DLD1 (cell line): ENCODE data around the gene ADGRG1.

Experiments
- in situ Hi-C: cut with HindIII; loops from 2 replicates; pipeline ENCODE4 v1.10.0; 2017; ENCODE audit warnings: low sequenced_read_pairs

The ADGRG1 gene

DNA sequence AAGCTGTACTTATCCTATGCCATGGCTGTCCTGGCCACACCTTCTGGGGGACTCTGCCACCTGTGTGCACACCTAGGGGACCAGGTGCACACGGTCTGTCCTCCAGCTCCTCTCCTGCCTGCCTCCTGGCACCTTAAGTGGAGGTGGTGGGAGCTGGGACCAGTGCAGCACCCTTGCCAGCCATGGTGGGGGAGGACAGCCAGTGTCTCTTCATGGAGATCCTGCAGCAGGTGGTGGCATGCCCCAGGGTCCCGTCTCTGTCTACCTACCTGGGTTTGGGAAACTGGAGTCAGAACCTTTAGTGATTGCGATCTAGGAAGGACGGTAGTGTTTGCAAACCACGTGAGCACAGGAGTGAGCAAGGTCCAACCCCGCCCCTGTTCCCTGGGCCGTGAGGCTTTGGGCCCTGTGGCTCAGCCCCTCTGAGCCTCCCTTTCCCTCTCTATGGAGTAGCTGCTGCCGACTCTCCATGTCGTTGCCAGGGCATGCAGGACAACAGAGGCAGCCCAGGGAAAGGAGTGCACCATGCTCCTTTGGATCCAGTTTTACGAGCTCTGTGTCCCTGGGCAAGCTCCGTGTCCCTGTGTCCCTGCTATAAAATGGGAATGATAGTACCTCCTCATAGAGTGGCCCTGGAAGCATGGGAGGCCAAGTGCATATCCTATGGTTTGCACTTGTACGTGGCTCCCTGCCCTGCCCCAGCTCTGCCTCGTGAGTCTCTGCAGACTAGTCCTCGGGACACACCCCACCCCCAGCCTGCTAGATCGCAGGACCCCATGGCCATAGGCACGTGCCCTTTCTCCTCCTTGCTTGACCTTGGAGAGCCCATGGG is 7.1 kb downstream of the ADGRG1 start:
- in situ Hi-C loops, result no loop called here

DNA sequence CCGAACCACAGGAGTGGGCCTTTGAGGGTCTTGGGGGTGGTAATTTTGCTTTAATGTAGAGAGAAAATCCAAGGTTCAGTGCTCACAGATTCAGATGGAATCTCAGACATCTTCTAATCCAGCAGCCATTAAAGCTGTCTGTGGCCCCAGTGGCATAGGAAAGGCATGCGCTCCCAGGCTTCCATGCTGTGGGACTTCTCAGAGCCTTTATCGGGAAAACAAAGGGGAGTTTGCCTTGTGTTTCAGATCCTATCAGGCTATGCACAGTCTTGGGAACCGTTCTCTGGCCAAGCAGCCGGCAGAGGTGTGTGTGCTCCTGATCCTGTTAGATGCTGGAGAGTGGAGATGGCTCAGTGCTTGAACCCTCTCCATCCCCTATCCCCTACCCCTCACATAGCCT is 7.8 kb downstream of the ADGRG1 start:
- in situ Hi-C loops, result no loop called here

DNA sequence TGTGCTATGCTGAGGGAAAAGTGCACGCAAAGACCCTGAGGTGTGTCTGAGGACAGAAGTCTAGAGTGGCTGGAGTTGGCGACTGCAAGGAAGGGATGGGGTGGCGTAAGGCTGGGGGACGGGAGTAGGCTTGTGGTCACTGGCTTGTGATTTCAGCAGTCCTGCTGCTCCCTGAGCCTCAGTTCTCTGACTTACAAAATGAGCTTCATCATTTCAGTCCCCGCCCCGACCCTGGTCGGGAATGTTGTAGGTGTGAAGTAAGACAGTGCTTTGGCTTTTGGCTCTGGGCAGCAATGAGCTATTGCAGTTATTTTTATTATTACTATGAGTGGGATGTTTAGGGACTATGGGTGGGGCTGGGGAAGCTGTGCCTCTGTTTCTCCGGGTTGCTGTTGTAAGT is 8.6 kb downstream of the ADGRG1 start:
- in situ Hi-C loops, result no loop called here

DNA sequence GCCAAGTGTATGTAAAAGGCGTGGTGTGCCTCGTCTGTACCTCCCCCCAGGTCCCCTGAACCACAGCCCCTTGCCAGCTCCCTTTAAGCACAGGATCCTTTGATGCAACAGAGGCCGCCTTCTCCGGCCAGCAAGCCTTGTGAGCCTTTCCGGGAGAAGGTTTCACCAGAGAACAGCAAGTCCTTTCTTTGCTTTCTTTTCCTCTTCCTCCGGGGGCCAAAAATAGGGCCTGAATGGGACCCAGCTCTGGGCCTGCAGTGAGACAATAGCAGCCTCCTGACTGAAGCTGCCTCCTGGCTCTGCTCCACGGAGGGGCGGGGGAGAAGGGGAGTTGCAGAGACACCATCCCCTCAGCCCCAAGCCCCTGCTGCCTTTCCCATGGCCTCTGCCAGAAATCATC is 9.0 kb downstream of the ADGRG1 start:
- in situ Hi-C loops, result no loop called here

DNA sequence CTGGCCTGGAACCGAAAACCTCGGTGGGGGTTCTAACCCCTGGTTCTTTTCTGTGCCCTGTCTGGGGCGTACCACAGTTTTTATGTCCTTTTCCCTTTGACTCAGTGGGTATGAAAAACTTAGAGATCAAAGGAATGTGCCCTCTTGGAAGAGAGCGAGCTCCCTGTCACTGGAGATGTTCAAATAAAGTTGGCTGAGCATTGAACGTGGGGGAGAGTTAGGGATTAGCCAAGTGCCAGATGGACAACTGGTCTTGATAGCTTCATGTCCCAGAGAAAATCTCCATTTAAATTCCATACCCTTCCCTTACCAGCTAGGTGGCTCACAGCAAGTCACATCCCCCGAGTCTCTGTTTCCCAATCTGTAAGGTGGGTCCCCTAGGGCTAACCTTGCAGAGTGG is 9.5 kb downstream of the ADGRG1 start:
- in situ Hi-C loops, result no loop called here

DNA sequence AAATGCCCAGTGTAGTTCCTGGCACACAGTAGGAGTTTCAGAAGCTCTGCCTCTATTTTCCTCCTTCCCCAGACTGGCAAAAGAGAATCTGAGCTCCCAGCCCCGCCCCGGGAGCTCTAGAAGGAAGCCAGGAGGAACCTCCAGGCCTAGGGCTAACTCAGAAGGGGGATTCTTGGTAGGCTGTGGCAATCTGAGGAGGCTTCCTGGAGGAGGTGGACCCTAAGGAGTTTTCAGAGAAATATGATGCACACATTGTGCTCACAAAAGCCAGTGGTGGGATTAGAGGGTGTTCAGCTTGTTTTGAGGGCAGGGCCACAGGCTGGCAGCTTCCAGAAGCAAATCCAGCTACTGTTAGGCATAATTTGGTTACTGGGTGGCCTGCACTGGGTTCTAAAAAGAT is 10.0 kb downstream of the ADGRG1 start:
- in situ Hi-C loops, result no loop called here

DNA sequence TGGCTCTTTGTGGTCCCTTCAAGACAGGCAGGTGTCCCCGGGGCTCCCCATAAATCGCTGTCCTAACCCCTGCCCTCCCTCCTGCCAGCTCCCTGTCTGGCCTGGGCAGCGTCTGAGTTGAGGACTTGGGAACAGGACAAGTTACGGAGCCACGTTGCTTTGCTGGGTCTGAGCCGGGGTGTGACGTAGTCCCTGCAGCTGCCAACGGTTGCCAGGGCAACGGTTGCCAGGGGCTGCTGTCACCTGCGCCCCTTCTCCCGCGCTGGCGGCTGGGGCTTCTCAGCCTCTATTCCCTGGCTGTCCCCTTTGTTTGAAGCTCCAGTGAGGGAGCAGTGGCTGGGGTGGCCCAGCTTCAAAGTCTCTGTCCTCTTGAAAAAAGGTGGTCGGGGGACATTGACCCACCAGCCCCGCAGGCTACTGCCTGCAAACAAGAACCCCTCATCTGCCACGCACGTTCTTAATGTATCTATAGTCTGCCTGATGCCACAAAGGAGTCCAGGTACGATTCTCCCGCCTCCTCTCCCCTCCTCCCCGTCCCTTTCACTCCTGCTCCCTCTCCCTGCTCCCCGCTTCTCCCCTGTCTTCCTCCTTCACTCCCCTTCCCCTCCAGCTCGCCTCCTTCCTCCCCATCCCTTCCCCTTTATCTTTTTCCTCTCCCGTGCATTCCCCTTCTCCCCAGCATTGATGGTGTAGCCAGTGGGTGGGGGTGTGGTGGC is 10.9 kb downstream of the ADGRG1 start:
- in situ Hi-C loops, result no loop called here

DNA sequence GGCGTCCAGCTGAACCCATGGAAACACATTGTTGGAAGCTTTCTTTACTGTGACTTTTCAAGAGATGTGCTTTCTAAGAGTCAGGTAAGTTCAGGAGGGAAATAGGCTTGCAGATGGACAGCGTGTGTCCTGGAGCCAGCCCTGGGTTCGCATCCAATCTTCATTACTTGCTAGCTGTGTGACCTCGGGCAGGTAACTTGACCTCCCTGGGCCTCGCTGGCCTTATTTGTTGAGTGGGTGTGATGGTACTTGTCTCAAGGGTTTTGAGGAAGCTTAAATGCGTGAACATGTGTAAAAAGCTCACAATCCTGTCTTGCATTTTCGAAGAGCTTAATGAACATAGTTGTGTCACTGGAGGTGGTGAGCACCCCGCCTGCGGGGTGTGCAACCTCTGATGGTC is 11.8 kb downstream of the ADGRG1 start:
- in situ Hi-C loops, result no loop called here

DNA sequence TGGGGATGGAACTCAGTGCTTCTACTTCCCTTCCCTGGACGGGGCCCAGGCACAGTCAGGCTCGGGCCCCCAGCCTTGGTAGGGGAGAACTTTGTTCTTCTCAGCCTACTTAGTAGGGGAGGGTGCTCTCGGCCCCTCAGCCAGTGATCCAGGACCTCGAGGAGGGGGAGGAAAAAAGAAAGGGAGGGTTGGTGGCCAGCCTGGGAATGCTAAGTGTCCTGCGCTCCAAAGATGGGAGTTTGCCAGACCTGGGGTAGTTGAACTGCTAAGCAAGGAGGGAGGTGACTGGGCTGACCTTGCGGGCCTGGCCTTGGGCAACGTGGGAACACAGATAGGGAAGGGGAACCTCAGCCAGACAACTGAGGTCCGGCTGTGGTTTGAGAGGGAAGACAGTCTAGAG is 12.2 kb downstream of the ADGRG1 start:
- in situ Hi-C loops, result no loop called here

DNA sequence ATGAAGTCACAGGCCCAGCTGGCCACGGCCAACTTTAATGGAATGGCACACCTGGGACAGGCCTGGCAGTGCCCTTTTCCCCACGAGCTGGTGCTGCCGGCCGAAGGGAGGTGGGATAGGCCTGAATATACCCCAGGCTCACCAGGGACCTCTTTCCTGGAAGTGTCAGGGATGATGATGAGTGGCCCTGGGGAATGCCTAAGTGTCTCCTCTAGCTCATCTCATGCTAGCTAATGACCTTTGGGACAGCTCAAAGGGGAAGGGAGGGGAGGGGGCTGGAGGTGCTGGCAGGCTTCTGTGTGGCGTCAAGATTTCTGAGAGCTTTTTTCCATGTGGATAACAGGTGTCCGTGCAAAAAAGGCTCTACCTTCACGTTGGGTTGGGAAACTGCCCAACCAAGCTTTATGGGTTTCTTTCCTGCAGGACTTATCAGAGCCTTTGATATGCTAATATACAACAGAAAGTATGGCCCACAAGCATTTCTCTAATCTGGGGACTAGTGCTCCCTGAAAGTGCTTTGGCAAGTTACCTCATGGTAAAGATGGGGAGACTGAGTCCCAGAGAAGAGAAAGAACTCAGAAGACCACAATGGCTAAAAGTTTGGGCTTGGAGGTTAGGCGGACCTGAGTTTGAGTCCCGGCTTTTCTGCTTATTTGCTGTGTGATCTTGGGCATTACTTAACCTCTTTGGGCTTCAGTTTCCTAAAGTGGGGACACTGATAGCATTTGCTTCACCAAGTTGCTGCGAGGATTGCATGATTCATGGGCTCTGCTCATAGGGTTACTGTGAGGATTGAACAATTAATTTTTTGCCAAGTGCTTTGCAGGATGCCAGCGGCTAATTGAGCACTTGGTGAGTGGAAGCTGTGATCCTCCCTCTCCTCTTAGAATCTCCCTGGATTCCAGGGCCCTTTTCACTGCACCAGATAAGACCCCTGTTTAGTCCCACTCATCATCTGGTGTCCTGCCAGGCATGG is 14.0 kb downstream of the ADGRG1 start:
- in situ Hi-C loops, result no loop called here

DNA sequence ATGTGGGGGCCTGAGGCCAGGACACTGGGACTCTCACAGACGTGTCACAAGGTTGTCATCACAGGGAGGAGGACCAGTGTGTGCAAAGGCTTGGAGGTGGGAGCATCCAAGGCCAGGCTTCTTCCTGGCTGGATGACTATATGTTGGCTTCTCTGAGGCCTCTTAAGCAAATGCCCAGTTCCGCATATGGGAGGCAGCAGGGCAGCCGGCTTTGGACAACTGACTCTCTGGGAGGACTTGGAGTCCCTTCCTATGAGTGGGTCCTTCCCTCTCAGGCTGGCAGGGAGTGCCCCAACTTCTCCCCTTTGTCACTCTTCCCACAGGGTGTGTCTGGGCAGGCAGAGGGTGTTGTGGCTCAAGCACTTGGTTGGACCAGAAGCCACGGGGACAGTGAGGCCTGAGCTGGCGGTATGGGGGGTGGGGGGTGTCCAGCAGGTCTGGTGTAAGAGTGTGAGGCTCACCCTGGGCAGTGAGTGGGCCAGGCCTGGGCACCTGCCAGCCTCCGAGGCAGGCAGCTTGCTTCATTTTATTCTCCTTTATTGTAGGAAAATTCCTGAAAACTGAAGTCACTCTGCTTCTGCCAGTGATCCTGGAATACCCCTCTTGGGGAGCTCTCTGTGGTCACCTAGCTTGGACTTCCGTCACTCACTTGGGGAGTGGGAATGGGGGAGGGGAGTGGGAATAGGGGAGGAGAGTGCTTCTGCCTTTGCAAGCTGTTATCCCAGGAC is 14.9 kb downstream of the ADGRG1 start:
- in situ Hi-C loops, result no loop called here

DNA sequence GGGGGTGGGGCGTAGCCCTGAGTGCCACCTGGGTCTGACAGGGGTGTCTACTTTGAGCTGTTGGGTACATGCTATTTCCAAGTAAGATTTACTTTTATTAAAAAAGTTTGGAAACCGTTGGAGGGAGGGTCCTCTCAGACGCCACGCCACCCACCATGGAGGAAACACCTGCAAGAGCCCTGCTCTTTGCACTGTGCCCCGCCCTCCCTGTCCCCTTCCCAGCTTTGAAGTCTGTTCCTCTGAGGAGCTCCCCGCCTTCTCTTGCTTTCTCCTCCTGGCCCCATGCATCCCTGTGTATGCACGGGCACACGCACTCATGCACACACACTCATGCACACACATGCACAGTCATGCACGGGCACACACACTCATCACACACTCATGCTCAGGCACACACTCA is 15.5 kb downstream of the ADGRG1 start:
- in situ Hi-C loops, result no loop called here

DNA sequence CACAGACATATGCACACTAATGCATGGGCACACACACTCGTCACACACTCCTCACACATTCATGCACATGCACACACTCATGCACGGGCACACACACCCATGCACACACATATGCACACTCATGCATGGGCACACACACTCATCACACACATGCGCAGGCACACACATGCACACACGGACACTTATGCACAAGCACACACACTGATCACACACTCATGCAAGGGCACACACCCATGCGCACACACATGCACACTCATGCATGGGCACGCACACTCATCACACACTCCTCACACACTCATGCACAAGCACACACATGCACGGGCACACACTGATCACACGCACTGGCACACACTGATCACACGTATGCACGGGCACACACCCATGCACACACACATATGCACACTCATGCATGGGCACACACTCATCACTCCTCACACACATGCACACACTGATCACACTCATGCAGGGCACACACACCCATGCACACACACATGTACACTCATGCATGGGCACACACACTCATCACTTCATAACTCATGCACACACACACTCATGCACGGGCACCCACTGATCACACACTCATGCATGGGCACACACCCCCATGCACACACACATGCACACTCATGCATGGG is 16.1 kb downstream of the ADGRG1 start:
- in situ Hi-C loops, result no loop called here

DNA sequence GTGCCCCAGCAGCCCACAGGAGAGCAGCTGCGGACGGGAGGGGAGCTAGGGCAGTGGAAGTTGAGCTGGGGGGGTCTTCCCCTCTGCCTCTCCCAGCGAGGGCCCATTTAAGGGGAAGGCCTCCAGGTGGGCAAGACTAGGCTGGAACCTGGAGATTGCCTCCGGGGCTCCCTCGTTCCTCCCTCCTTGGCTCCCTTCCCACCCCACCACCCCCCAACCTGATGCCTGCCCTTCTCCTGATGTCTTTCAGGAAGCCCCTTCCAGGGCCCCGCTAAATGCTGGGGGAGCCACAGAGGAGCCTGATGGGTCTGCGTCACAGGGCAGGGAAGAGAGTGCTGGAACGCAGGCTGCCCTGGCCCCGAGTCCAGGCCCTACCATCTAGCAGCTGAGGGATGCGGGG is 16.7 kb downstream of the ADGRG1 start:
- in situ Hi-C loops, result no loop called here

DNA sequence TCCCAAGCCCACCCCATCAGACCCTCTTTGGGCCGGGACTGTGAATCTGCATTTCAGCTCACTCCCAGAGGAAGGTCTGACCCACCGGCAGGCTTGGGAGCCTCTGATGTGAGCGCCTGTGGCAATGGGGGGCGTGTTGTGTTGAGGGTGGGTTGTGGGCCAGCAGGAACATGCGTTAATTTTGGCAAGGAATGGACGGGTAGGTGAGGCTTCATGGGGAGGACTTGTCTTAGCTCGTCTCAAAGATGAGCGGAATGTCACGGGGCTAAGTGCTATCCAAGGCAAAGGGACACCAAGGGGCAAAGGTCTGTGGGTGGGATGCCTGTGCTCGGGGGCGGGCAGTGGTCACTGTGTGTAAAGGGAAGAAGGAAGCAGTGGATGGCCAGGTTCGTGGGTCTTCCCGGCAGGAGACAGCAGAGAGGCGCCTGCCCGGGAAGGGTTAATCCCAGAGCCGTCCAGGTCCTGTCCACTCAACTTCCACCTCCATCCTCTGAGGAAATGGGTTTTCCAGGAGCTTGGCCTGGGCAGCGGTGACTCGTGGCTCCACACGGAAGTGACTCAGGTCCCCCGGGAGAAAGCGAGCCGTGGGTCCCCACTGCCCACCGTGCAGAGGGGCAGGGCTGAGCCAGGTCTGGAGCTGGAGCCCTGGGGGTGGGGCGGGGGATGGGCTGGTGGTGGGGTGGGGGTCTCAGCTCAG is 17.4 kb downstream of the ADGRG1 start:
- in situ Hi-C loops, result no loop called here

DNA sequence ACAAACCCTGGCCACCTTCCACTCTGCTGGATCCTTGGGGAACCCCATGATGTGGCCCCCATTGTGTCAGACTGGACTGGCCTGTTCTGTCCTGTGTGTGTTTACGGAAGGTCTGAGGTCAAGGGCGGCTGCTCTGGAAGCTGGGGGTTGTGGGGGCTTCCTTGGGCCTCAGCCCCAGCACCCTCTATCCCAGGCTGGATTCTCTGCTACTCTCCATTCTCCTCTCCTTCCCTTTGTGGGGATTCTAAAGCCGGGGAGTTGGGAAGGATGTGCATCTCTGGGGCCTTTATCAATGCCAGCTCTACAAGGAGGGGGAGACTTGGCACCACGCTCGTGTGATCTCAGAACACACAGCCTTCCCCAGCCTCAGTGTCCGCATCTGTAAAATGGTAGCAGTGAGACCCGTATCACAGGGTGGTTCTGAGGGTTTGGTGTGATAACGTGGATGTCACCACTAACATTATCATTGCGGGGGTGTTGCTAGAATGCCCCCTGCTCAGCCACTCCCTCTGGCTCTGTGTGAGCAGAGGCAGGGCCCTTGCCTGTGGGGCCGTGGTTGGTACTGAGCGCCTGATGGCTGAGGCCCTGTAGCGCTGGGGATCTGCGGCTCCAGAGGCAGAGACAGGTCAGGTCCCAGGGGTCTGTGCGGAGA is 18.1 kb downstream of the ADGRG1 start:
- in situ Hi-C loops, result no loop called here

DNA sequence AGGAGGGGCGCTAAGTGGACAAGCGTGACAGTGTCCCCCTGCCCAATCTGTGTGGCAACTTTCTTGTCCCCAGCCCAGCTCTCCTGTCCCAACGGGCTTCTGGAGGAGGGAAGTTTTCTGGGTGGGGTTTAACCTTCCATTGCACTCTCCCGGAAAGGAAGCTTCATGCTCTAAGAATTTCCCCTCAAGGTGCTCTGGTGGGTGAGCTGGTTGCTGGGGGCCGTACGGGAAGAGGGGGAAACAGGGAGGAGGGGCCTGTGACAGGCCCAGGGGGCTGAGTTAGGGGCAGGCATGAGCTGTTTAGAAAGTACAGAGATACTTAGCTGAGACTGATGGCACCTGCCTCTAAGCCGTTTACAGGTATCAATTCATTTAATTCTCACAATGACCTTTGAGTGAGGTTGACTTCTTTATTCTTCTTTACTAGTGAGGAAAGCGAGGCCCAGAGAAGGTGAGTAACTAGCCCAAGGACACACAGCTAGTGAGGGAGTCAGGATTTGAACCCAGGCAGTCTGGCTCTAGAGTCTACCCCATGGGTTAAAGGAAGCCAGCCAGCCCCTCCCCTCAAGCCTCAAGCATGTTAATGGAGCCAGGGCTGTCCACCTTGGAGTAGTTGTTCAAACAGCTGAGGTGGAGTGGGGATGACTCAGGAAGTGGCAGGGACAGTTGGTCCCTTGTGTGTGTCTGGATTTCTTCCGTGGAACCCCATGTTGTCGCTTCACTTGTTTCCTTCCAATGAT is 18.9 kb downstream of the ADGRG1 start:
- in situ Hi-C loops, result no loop called here

DNA sequence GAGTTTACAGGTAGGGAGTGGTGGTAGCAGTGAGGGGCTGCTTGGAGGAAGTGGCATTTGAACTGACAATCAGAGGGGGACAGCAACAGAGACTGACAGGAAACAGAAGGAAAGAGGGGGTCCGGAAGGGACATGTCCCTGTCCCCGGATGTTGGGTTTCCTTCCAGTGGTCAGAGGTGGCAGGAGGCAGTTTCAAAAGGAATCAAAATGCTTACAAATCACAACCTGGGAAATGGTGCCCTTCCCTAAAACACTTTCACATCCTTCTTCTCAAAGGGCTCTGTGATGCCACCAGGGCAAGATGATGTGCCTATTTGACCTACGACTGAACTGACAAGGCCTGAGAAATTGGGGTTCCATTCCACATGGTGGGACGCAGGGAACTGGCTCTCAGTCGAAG is 19.7 kb downstream of the ADGRG1 start:
- in situ Hi-C loops, result no loop called here
